H1 (cell line): Measurements from ENCODE around the gene RAB3IL1. TPM values are rescaled to one million over a fixed set of nuclear protein-coding genes. Genes with fewer than 3 reads are reported as not detected.

ENCODE experiments used
- CTCF ChIA-PET: fragments of 300-600 bp; sonication (Branson Sonifier 250); formaldehyde crosslinking; loops from one replicate; lab custom pipeline; 2021; ENCODE audit not compliant: partially characterized antibody; lab: Charles Lee
- POLR2A ChIA-PET: fragments of 300-600 bp; sonication (Branson Sonifier 250); formaldehyde crosslinking; loops from one replicate; lab custom pipeline; 2021; ENCODE audit warnings: inconsistent platforms; ENCODE audit not compliant: partially characterized antibody; lab: Charles Lee
- DNase-seq, 2 experiments: peaks; one replicate each; pipeline versions ENCODE4 v3.0.0 to v3.0.0-alpha.2; 2010 to 2022; ENCODE audit warnings: low spot score in 2 of 2, low read depth in 1 of 2, mixed read lengths in 1 of 2
- FAIRE-seq: peaks from 2 replicates; lab custom pipeline; 2011; peaks lifted over from hg19 to GRCh38; lab: Jason Lieb, UNC
- H2AFZ ChIP-seq: 2 replicates; pipeline ENCODE4 v1.8.1; 2012; ENCODE audit warnings: low read length, inconsistent platforms
- H2AK5ac ChIP-seq: 2 replicates; pipeline ENCODE4 v1.6.1; 2013; ENCODE audit warnings: low read depth, low read length
- H2BK120ac ChIP-seq: replicated peaks from 2 replicates; pipeline ENCODE3; 2013; ENCODE audit warnings: low read depth, low read length, inconsistent platforms
- H2BK12ac ChIP-seq: 2 replicates; pipeline ENCODE4 v1.6.1; 2013; ENCODE audit warnings: low read depth, low read length
- H2BK15ac ChIP-seq: 2 replicates; pipeline ENCODE4 v1.6.1; 2013; ENCODE audit warnings: low read length
- H2BK20ac ChIP-seq: 2 replicates; pipeline ENCODE4 v1.6.1; 2013; ENCODE audit warnings: low read length
- H2BK5ac ChIP-seq: 2 replicates; pipeline ENCODE4 v1.6.1; 2013; ENCODE audit warnings: low read depth, low read length
- H3K14ac ChIP-seq: 2 replicates; pipeline ENCODE4 v1.6.1; 2013; ENCODE audit warnings: inconsistent platforms; ENCODE audit not compliant: insufficient read length
- H3K18ac ChIP-seq: 2 replicates; pipeline ENCODE4 v1.6.1; 2013; ENCODE audit warnings: low read length; ENCODE audit errors: extremely low read depth
- H3K23ac ChIP-seq: 2 replicates; pipeline ENCODE4 v1.6.1; 2013; ENCODE audit warnings: inconsistent platforms; ENCODE audit not compliant: insufficient read length
- H3K23me2 ChIP-seq: 2 replicates; pipeline ENCODE4 v1.6.1; 2013; ENCODE audit warnings: low read depth, low read length
- H3K27ac ChIP-seq: 2 replicates; pipeline ENCODE4 v1.6.1; 2011; ENCODE audit warnings: low read depth, low read length, inconsistent platforms
- H3K27me3 ChIP-seq, 4 experiments: replicated peaks in 1 of 4; 1 replicate in 1 of 4; 2 replicates in 3 of 4; pipeline versions ENCODE4 v1.6.1 to v1.8.1; 2011 to 2013; ENCODE audit warnings: low read length in 3 of 4, mild to moderate bottlenecking in 3 of 4, inconsistent platforms in 2 of 4, mixed read lengths in 2 of 4, moderate library complexity in 1 of 4; ENCODE audit not compliant: control insufficient read depth in 3 of 4, insufficient read depth in 3 of 4; ENCODE audit errors: extremely low read depth in 1 of 4
- H3K36me3 ChIP-seq, 4 experiments: 2 replicates each; pipeline versions ENCODE4 v1.6.1 to v1.8.1; 2011 to 2013; ENCODE audit warnings: mild to moderate bottlenecking in 4 of 4, low read length in 3 of 4, moderate library complexity in 2 of 4, control low read depth in 1 of 4, inconsistent platforms in 1 of 4; ENCODE audit not compliant: insufficient read depth in 4 of 4, control insufficient read depth in 2 of 4
- H3K4ac ChIP-seq: replicated peaks from 2 replicates; pipeline ENCODE3; 2013; ENCODE audit warnings: low read length, low read depth, mixed read lengths, inconsistent platforms; ENCODE audit not compliant: insufficient read length
- H3K4me1 ChIP-seq, 4 experiments: replicated peaks in 1 of 4; 1 replicate in 1 of 4; 2 replicates in 3 of 4; pipeline versions ENCODE4 v1.6.1 to v1.8.1; 2011 to 2013; ENCODE audit warnings: low read length in 3 of 4, inconsistent platforms in 2 of 4, mixed read lengths in 1 of 4; ENCODE audit not compliant: insufficient read depth in 4 of 4, control insufficient read depth in 3 of 4
- H3K4me2 ChIP-seq, 2 experiments: 2 replicates each; pipeline versions ENCODE4 v1.6.1 to v1.8.1; 2011 to 2013; ENCODE audit warnings: low read depth in 2 of 2, low read length in 2 of 2, control low read depth in 1 of 2, inconsistent platforms in 1 of 2, mild to moderate bottlenecking in 1 of 2; ENCODE audit not compliant: insufficient read depth in 1 of 2
- H3K4me3 ChIP-seq, 4 experiments: fragments of 200-600, 300-600 bp in 1 of 4; sonication (generic), shearing (Covaris generic), sonication (Bioruptor Twin) in 1 of 4; 2 replicates each; pipeline versions ENCODE4 v1.5.1 to v1.8.1; 2011 to 2016; ENCODE audit warnings: low read length in 4 of 4, low read depth in 3 of 4, control low read depth in 2 of 4, inconsistent platforms in 2 of 4, mild to moderate bottlenecking in 2 of 4, mixed read lengths in 1 of 4, moderate library complexity in 1 of 4; ENCODE audit not compliant: insufficient read depth in 2 of 4; ENCODE audit errors: extremely low read depth in 1 of 4
- H3K56ac ChIP-seq: replicated peaks from 2 replicates; pipeline ENCODE3; 2013; ENCODE audit warnings: low read depth, mild to moderate bottlenecking, mixed read lengths, low read length, inconsistent platforms; ENCODE audit not compliant: insufficient read length
- H3K79me1 ChIP-seq: 2 replicates; pipeline ENCODE4 v1.6.1; 2013; ENCODE audit warnings: low read depth, low read length, control low read depth
- H3K79me2 ChIP-seq, 2 experiments: 2 replicates each; pipeline versions ENCODE4 v1.6.1 to v1.8.1; 2012 to 2013; ENCODE audit warnings: low read length in 2 of 2, mild to moderate bottlenecking in 2 of 2, inconsistent platforms in 1 of 2; ENCODE audit not compliant: insufficient read depth in 2 of 2, control insufficient read depth in 1 of 2
- H3K9ac ChIP-seq, 4 experiments: replicated peaks in 1 of 4; 1 replicate in 1 of 4; 2 replicates in 3 of 4; pipeline versions ENCODE4 v1.6.1 to v1.8.1; 2011 to 2013; ENCODE audit warnings: low read depth in 3 of 4, low read length in 3 of 4, control low read depth in 2 of 4, mild to moderate bottlenecking in 2 of 4, moderate library complexity in 2 of 4, inconsistent platforms in 1 of 4; ENCODE audit errors: extremely low read depth in 1 of 4
- H3K9me3 ChIP-seq, 2 experiments: 2 replicates each; pipeline versions ENCODE4 v1.6.1 to v1.8.1; 2012 to 2013; ENCODE audit warnings: mild to moderate bottlenecking in 2 of 2, moderate library complexity in 2 of 2, control low read depth in 1 of 2, inconsistent platforms in 1 of 2, low read depth in 1 of 2, low read length in 1 of 2, mixed read lengths in 1 of 2; ENCODE audit not compliant: insufficient read depth in 2 of 2
- H4K20me1 ChIP-seq, 2 experiments: replicated peaks in 1 of 2; 2 replicates each; pipeline versions ENCODE3 to v1.8.1; 2011 to 2013; ENCODE audit warnings: inconsistent platforms in 2 of 2, low read length in 2 of 2, mild to moderate bottlenecking in 1 of 2; ENCODE audit not compliant: insufficient read depth in 2 of 2, control insufficient read depth in 1 of 2
- H4K5ac ChIP-seq: 2 replicates; pipeline ENCODE4 v1.6.1; 2013; ENCODE audit warnings: low read length, low read depth, mixed read lengths, inconsistent platforms; ENCODE audit not compliant: insufficient read length
- H4K8ac ChIP-seq: 2 replicates; pipeline ENCODE4 v1.8.0; 2013; ENCODE audit warnings: mild to moderate bottlenecking, moderate library complexity, low read length, inconsistent platforms; ENCODE audit not compliant: insufficient read depth; ENCODE audit errors: extremely low read depth
- H4K91ac ChIP-seq: replicated peaks from 2 replicates; pipeline ENCODE3; 2013; ENCODE audit warnings: low read length, mixed read lengths, inconsistent platforms; ENCODE audit not compliant: insufficient read length
- EZH2 ChIP-seq: fragments of 200-600 bp; sonication (generic); IDR thresholded peaks from 2 replicates; pipeline ENCODE4 v1.7.1; 2012; ENCODE audit warnings: low read depth, mild to moderate bottlenecking, moderate library complexity, low read length, inconsistent platforms; ENCODE audit not compliant: severe bottlenecking
- KDM1A ChIP-seq: fragments of 200-600, 300-600 bp; sonication (generic); IDR thresholded peaks from 2 replicates; pipeline ENCODE4 v1.7.1; 2016; ENCODE audit warnings: mild to moderate bottlenecking, low read length, borderline replicate concordance
- WGBS, 2 experiments: shearing (Covaris generic) in 1 of 2; methylation state at CpG; one replicate each; pipeline versions ENCODE4 v1.1.6 to v1.1.7; 2013 to 2015; ENCODE audit warnings: low lambda C conversion rate in 2 of 2, mixed read lengths in 2 of 2, inconsistent platforms in 1 of 2, low coverage in 1 of 2, missing lambda C conversion rate in 1 of 2; ENCODE audit not compliant: insufficient replicate concordance in 2 of 2, insufficient coverage in 1 of 2, insufficient read length in 1 of 2; ENCODE audit errors: extremely low coverage in 1 of 2, missing lambda C conversion rate in 1 of 2; 5-methylcytosine and 5-hydroxymethylcytosine counted together
- polyA plus RNA-seq, 7 experiments: library from polyadenylated mRNA; depleted of rRNA in 3 of 7; stranded (reverse) in 5 of 7; unstranded in 2 of 7; fragments of >200 nt in 5 of 7; fragments of 200-250 nt in 2 of 7; gene quantifications; 1 replicate in 5 of 7; 2 replicates in 1 of 7; 4 replicates in 1 of 7; pipeline versions ENCODE4 v1.2.1 to v1.2.3, GENCODE V29; 2011 to 2013; ENCODE audit warnings: missing spikeins in 2 of 7, mixed read lengths in 2 of 7
- total RNA-seq: library from RNA; stranded (reverse); fragmentation: NEBNext Ultra II Directional; extraction: Animal tissue kit (Norgen Biotek cat#: 25700); gene quantifications from 2 replicates; pipeline ENCODE4 v1.2.1, GENCODE V29; 2021

RAB3IL1 gene
- total and polyA plus RNA-seq, 2 of the 8 experiments (the other 6 are each of a cell fraction or from before 2014, with no cell fraction given): 6.8 to 7.9 TPM

GRCh38 chr11:61954106-61954850, 36.9 kb upstream of the RAB3IL1 start:
- TF ChIP-seq EZH2: no peak
- TF ChIP-seq KDM1A: 0 out of 2 replicates have a peak, but pooled peaks have one; percentile 38
- H2AFZ ChIP-seq: no peak overlapping the region
- CTCF ChIA-PET: interaction anchor here (1.0 to 1.6 kb wide), 10 partner anchors 7 to 154 kb away, joined by 3 to 10 read pairs (median 4); no protein-coding TSS in a partner anchor

More at GRCh38 chr11:61954106-61954850, 36.9 kb upstream of the RAB3IL1 start:
- H2BK5ac ChIP-seq: no peak overlapping the region
- no peak overlapping the region for H3K23ac ChIP-seq
- FAIRE-seq (no peak), DNase-seq (no peak)
- no peak overlapping the region for H3K56ac ChIP-seq
- H3K9me3 ChIP-seq: no peaks in the 10 kb centered on the region
- peak overlapping the region; percentile 7; the same call in 1 of the 2 replicates for H4K8ac ChIP-seq
- peaks cover 0 to 8% (median 2%) of the 10 kb centered on the region in 4 experiments; a peak in 4 of 7 replicates for H3K27me3 ChIP-seq
- peaks cover 2% of the 10 kb centered on the region; the same call in 1 of the 2 replicates for H3K23me2 ChIP-seq
- no peaks in the 10 kb centered on the region for H4K20me1 ChIP-seq
- H3K9ac ChIP-seq: no peak overlapping the region
- H3K36me3 ChIP-seq: no peaks in the 10 kb centered on the region
- no peak overlapping the region; the same call in 1 of the 2 replicates for H2BK15ac ChIP-seq
- H3K27ac ChIP-seq: no peak overlapping the region
- POLR2A ChIA-PET: interaction anchor here (1.4 to 22.2 kb wide), 2 partner anchors 18 to 56 kb away, joined by 4 to 458 read pairs; partner anchors contain the start of gene FTH1
- H3K4me3 ChIP-seq: peak overlapping the region in 2 of 4 experiments; percentile 23 to 54; a peak in 3 of 8 replicates
- H3K4ac ChIP-seq: no peak overlapping the region
- H3K4me2 ChIP-seq: peak overlapping the region; percentile 66 to 78
- H3K79me1 ChIP-seq: no peaks in the 10 kb centered on the region
- H4K91ac ChIP-seq: no peak overlapping the region
- WGBS, 2 experiments: 91% methylated on average over 9 of the region's 9 CpGs; no CpG with 5 or more reads in 1 of the 2 experiments
- peak overlapping the region; percentile 31; the same call in 1 of the 2 replicates for H2BK12ac ChIP-seq
- H2BK20ac ChIP-seq: 0 out of 2 replicates have a peak overlapping the region, but pooled peaks have one; percentile 48
- H2AK5ac ChIP-seq: no peak overlapping the region
- no peak overlapping the region for H3K14ac ChIP-seq
- no peak overlapping the region for H2BK120ac ChIP-seq
- no peaks in the 10 kb centered on the region for H3K79me2 ChIP-seq
- H3K18ac ChIP-seq: peak overlapping the region; percentile 66; the same call in 1 of the 2 replicates
- peaks cover 0 to 4% (median 3%) of the 10 kb centered on the region in 4 experiments; a peak in 5 of 7 replicates for H3K4me1 ChIP-seq
- H4K5ac ChIP-seq: no peak overlapping the region
